ENCODE results near the gene KRTAP12-1.

KRTAP12-1 gene

GRCh38 chr21:44681861-44682579 lies at the start of gene KRTAP12-1:
KRTAP12-1 (minus strand) TSS chr21:44682163; CDS start chr21:44682123, 40 bp downstream.
- no peak for DNase-seq

- no peak for DNase-seq
Observed at GRCh38 chr21:44730951-44731579, 49.1 kb upstream of the KRTAP12-1 start.

GRCh38 chr21:44730028-44730395 lies 48.0 kb upstream of the KRTAP12-1 start:
- no peak for DNase-seq

GRCh38 chr21:44729336-44730027 lies 47.5 kb upstream of the KRTAP12-1 start:
- DNase-seq, result no peak

GRCh38 chr21:44728716-44729115 lies 46.8 kb upstream of the KRTAP12-1 start:
- DNase-seq, result no peak

- no peak for DNase-seq
Observed at GRCh38 chr21:44727757-44728156, 45.8 kb upstream of the KRTAP12-1 start.

GRCh38 chr21:44727321-44727720 lies 45.4 kb upstream of the KRTAP12-1 start:
- DNase-seq, result no peak

- DNase-seq, result no peak
Observed at GRCh38 chr21:44726826-44727225, 44.9 kb upstream of the KRTAP12-1 start.

GRCh38 chr21:44724926-44725325 lies 43.0 kb upstream of the KRTAP12-1 start:
- DNase-seq, result no peak

- DNase-seq, result no peak
Observed at GRCh38 chr21:44724196-44724595, 42.2 kb upstream of the KRTAP12-1 start.

GRCh38 chr21:44723177-44724131 lies 41.5 kb upstream of the KRTAP12-1 start:
- no peak for DNase-seq

- DNase-seq, result no peak
Observed at GRCh38 chr21:44722731-44723130, 40.8 kb upstream of the KRTAP12-1 start.

- DNase-seq, result no peak
Observed at GRCh38 chr21:44720170-44720569, 38.2 kb upstream of the KRTAP12-1 start.

- no peak for DNase-seq
Observed at GRCh38 chr21:44718571-44718970, 36.6 kb upstream of the KRTAP12-1 start.

- DNase-seq, result no peak
Observed at GRCh38 chr21:44718093-44718492, 36.1 kb upstream of the KRTAP12-1 start.

- no peak for DNase-seq
Observed at GRCh38 chr21:44716984-44717383, 35.0 kb upstream of the KRTAP12-1 start.

GRCh38 chr21:44714905-44715304 lies 32.9 kb upstream of the KRTAP12-1 start:
- DNase-seq, result no peak

- no peak for DNase-seq
Observed at GRCh38 chr21:44713846-44714245, 31.9 kb upstream of the KRTAP12-1 start.

GRCh38 chr21:44713130-44713529 lies 31.2 kb upstream of the KRTAP12-1 start:
- no peak for DNase-seq

- DNase-seq, result no peak
Observed at GRCh38 chr21:44712203-44713028, 30.5 kb upstream of the KRTAP12-1 start.

- no peak for DNase-seq
Observed at GRCh38 chr21:44711327-44712202, 29.6 kb upstream of the KRTAP12-1 start, which contains the start of gene TSPEAR. TSPEAR (minus strand) TSS chr21:44711572; CDS start chr21:44711514, 58 bp downstream.
